Adrenal gland (tissue), 12 donors: ENCODE results near the gene KCNJ9. TPM values are rescaled to one million over a fixed set of nuclear protein-coding genes. Genes with fewer than 3 reads are reported as not detected.

Experiments used
- DNase-seq, 7 donors: peaks; one replicate each; pipeline ENCODE4 v3.0.0-alpha.2; 2019 to 2020
- H3K27ac ChIP-seq, 5 donors: fragments of 200-600 bp; sonication (generic) in 4 of 5; 1 replicate in 3 of 5; 2 replicates in 2 of 5; pipeline versions ENCODE4 v1.5.1 to v1.8.0; 2016 to 2020; ENCODE audit warnings: mild to moderate bottlenecking in 1 of 5
- H3K27me3 ChIP-seq: fragments of 200-600 bp; 2 replicates; pipeline ENCODE4 v1.8.0; 2021
- H3K36me3 ChIP-seq, 2 donors: fragments of 200-600 bp; replicated peaks in 1 of 2; 1 replicate in 1 of 2; 2 replicates in 1 of 2; pipeline versions ENCODE4 v1.5.1 to v1.8.0; 2018 to 2022
- H3K4me1 ChIP-seq, 2 donors: fragments of 200-600 bp; replicated peaks in 1 of 2; 1 replicate in 1 of 2; 2 replicates in 1 of 2; pipeline versions ENCODE4 v1.5.1 to v1.8.0; 2018 to 2021
- H3K4me3 ChIP-seq, 4 donors: fragments of 200-600 bp; sonication (generic) in 3 of 4; one replicate each; pipeline ENCODE4 v1.5.1; 2016 to 2018
- H3K9me3 ChIP-seq, 3 donors: fragments of 200-600 bp; sonication (generic) in 1 of 3; replicated peaks in 1 of 3; 1 replicate in 2 of 3; 2 replicates in 1 of 3; pipeline versions ENCODE4 v1.5.1 to v1.8.0; 2016 to 2021
- CTCF ChIP-seq, 6 experiments: fragments of 450-650 bp in 4 of 6; fragments of 200-600 bp in 2 of 6; sonication (generic) in 1 of 6; IDR thresholded peaks; 1 replicate in 5 of 6; 2 replicates in 1 of 6; pipeline versions ENCODE4 v1.5.1 to v1.8.0; 2016 to 2021; ENCODE audit warnings: antibody characterized with exemption in 6 of 6, mild to moderate bottlenecking in 2 of 6, moderate library complexity in 1 of 6
- POLR2A ChIP-seq, 2 donors: fragments of 450-650 bp; IDR thresholded peaks; one replicate each; pipeline ENCODE4 v1.6.1; 2017; ENCODE audit warnings: antibody characterized with exemption in 2 of 2, mild to moderate bottlenecking in 2 of 2, moderate library complexity in 1 of 2
- WGBS, 4 donors: extraction: QIAGEN DNeasy Blood & Tissue Kit in 2 of 4; methylation state at CpG; one replicate each; pipeline versions ENCODE4 v1.1.5 to v1.1.7; 2013 to 2017; 5-methylcytosine and 5-hydroxymethylcytosine counted together
- intact Hi-C, 2 donors: fragments of 100-400 bp; cut with DNase I; formaldehyde crosslinking; loops; one replicate each; pipeline versions ENCODE4 v1.14.1 to v1.15.0; 2022 to 2023
- polyA plus RNA-seq, 3 donors: library from polyadenylated mRNA; stranded (reverse); fragments of 200-250 nt in 2 of 3; fragments of 350-450 nt in 1 of 3; fragmentation: Illumina TruSeq in 1 of 3; extraction: RNeasy Lipid Tissue Mini Kit (QIAGEN cat#74804) in 1 of 3; gene quantifications; one replicate each; pipeline ENCODE4 v1.2.3, GENCODE V29; 2013 to 2014
- total RNA-seq, 9 donors: library from RNA; depleted of rRNA in 4 of 9; stranded (reverse); fragments of >200 nt in 4 of 9; fragments of 120-200 nt in 1 of 9; fragmentation: NEBNext Ultra II Directional in 1 of 9; extraction: Animal tissue kit (Norgen Biotek cat#: 25700) in 1 of 9; gene quantifications; one replicate each; pipeline versions ENCODE4 v1.1.0 to v1.2.4, GENCODE V29; 2013 to 2023
- donor health status: healthy with polysubstance abuse.
- donor health status: Bipolar disorder and iron deficiency.
- donor health status: DM: yes; HTN: yes; CAD: no.
- donor health status: DM: no; HTN: no; CAD: no.
- donor health status: DM: no; HTN: no; CAD: no.
- donor health status: DM: yes; HTN: yes; CAD: no.

Gene KCNJ9
- total and polyA plus RNA-seq, 12 donors = 0.14 to 1.1 (median 0.22) TPM; not detected in 6

GRCh38 chr1:160053548-160054365 is 27.6 kb upstream of the KCNJ9 start:
- Histone ChIP-seq H3K4me3 (no peak overlapping the region), H3K36me3 (no peaks in the 10 kb centered on the region), H3K4me1 (no peaks in the 10 kb centered on the region), H3K9me3 (no peaks in the 10 kb centered on the region), H3K27me3 (no peaks in the 10 kb centered on the region), H3K27ac (no peak overlapping the region)
- TF ChIP-seq CTCF (IDR thresholded peaks at IDR 0.05) (no peak), POLR2A (IDR thresholded peaks at IDR 0.05) (no peak)
- WGBS, 4 donors = 61 to 76% (median 66%) methylated on average over 4 to 7 of the region's 7 CpGs
- intact Hi-C loops = no loop called here
- DNase-seq = no peak

DNA sequence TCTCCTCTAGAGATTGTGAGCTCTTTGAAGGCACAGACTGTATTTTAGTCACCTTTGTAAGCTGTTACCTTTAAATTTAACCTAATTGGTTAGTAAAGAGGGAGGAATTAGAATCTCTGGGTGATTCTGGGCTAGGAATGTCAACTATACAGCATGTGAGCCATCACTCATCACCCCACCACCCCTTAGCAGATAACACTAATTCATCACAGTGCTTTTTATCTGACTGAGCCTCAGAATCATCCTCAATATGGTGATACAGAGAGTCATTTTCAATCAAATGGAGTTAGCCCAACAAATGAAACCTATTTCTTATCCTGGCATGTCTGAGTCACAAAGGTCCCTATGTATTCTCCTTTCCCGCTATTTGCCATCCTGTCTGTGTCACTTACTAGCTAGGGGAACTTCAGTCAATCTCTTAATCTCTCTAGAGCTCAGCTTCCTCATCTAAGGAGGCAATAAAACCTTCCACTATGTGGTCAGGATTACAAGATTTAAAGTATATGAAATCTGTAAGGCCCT is 24.6 kb upstream of the KCNJ9 start:
- Histone ChIP-seq H3K9me3 (no peaks in the 10 kb centered on the region), H3K4me3 (no peak overlapping the region), H3K27me3 (no peaks in the 10 kb centered on the region), H3K4me1 (no peaks in the 10 kb centered on the region), H3K36me3 (no peaks in the 10 kb centered on the region), H3K27ac (no peak overlapping the region)
- intact Hi-C loops = no loop called here
- no peak for TF ChIP-seq CTCF (IDR thresholded peaks at IDR 0.05)
- TF ChIP-seq POLR2A (IDR thresholded peaks at IDR 0.05) = no peak
- no peak for DNase-seq
- WGBS, 4 donors = 63 to 89% (median 79%) methylated on average over 1 of the region's 1 CpG

- Histone ChIP-seq H3K4me3 (no peak overlapping the region), H3K27ac (no peak overlapping the region), H3K9me3 (no peaks in the 10 kb centered on the region), H3K27me3 (peaks cover 9% of the 10 kb centered on the region), H3K36me3 (no peaks in the 10 kb centered on the region), H3K4me1 (no peaks in the 10 kb centered on the region)
- 44 to 59% (median 54%) methylated on average over 2 of the region's 2 CpGs for WGBS, 4 donors
- TF ChIP-seq CTCF (IDR thresholded peaks at IDR 0.05) = peak in 3 of 6 experiments; percentile 7 to 21 (median 14)
- no peak for TF ChIP-seq POLR2A (IDR thresholded peaks at IDR 0.05)
- intact Hi-C loops = no loop called here
- DNase-seq = no peak
Observed at GRCh38 chr1:160058087-160058486, 23.3 kb upstream of the KCNJ9 start.

DNA sequence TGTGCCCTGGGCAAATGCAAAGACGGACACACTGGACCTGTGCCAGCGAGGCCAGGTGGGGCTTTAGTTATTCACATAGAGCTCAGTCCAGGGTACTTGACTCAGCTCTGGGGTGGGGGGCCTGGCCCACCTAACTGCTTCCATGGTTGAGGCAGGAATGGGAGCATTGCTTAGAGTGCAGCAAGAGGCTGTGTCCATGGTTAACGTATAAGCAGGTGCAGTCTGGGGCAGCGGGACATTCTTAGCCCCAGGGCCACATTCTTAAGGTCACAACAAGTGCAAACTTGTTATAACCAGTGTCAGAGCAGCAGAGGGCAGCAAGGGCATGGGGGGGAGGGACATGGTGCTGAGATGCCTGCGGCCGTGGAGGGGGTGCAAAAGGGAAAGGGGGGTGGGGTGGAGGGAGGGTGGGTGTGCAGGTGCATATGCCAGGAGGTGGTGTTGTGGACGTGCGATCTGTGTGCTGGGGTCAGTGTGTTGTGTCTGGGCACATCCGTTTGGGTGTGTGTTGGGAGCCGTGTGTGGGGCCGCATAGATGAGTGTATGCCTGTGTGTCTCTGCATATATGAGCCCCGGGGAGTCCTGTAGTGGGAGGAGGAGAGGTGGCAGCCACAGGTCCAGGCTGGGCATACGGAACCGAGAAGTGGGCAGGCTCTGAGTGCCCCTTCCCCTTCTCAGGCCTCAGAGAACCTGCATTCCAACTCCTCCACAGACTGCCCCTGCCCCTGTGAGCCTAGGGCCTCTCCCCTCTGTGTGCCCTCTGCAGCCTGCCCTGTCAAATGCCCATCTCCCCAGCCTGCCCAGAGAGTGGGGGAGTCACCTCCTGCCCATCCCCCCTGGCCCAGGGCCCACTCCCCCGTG is 19.7 kb upstream of the KCNJ9 start:
- H3K36me3 ChIP-seq = no peaks in the 10 kb centered on the region
- intact Hi-C loops = no loop called here
- no peak overlapping the region for H3K4me3 ChIP-seq
- no peaks in the 10 kb centered on the region for H3K9me3 ChIP-seq
- H3K4me1 ChIP-seq = no peaks in the 10 kb centered on the region
- TF ChIP-seq POLR2A (IDR thresholded peaks at IDR 0.05) (no peak), CTCF (IDR thresholded peaks at IDR 0.05) (no peak)
- H3K27me3 ChIP-seq = peaks cover 9% of the 10 kb centered on the region
- no peak for DNase-seq
- WGBS, 4 donors = 44 to 63% (median 61%) methylated on average over 7 to 15 of the region's 15 CpGs
- no peak overlapping the region for H3K27ac ChIP-seq
